Retinal pigment epithelial cell (primary cell): ENCODE results near the gene CLPTM1.

Experiments
- DNase-seq: peaks from one replicate; pipeline ENCODE4 v3.0.0-alpha.2; 2010; ENCODE audit warnings: low read depth
- H3K4me3 ChIP-seq: 2 replicates; pipeline ENCODE4 v1.5.1; 2011; ENCODE audit warnings: mild to moderate bottlenecking, low read length, control low read depth, moderate library complexity
- CTCF ChIP-seq: conservative IDR thresholded peaks from 2 replicates; pipeline ENCODE4 v1.5.1; 2011; ENCODE audit warnings: low read depth, low read length, control low read depth, inconsistent platforms

The CLPTM1 gene

GRCh38 chr19:45037393-45038169 lies 82.4 kb downstream of the CLPTM1 start:
- H3K4me3 ChIP-seq, result no peak overlapping the region
- no peak for TF ChIP-seq CTCF
- no peak for DNase-seq

GRCh38 chr19:45038931-45039893 lies 84.0 kb downstream of the CLPTM1 start, which contains the start of gene CLASRP:
Gene CLASRP, plus strand, starts transcription at chr19:45039045. Its CDS starts 1,168 bp downstream, at chr19:45040213.
- TF ChIP-seq CTCF, result no peak
- peak within 1 kb of the TSS; percentile 91 for H3K4me3 ChIP-seq
- DNase-seq, result no peak

- DNase-seq, result no peak
- H3K4me3 ChIP-seq, result peak overlapping the region; percentile 91
- no peak for TF ChIP-seq CTCF
These were observed 85.0 kb downstream of the CLPTM1 start for GRCh38 chr19:45040059-45040771.

- no peak for TF ChIP-seq CTCF
- H3K4me3 ChIP-seq, result no peak overlapping the region
- DNase-seq, result no peak
These were observed 85.9 kb downstream of the CLPTM1 start for GRCh38 chr19:45041125-45041524.
